Ishikawa (cell line): ENCODE measurements around the gene ATG5.

Experiments
- CEBPB ChIP-seq: IDR thresholded peaks from 2 replicates; pipeline ENCODE4 v1.6.1; 2012
- CREB1 ChIP-seq: IDR thresholded peaks from 2 replicates; pipeline ENCODE4 v1.6.1; 2012; ENCODE audit warnings: low read depth
- EGR1 ChIP-seq: IDR thresholded peaks from 2 replicates; pipeline ENCODE4 v1.6.1; 2012
- EP300 ChIP-seq: IDR thresholded peaks from 2 replicates; pipeline ENCODE4 v1.6.1; 2012; ENCODE audit warnings: borderline replicate concordance
- FOXM1 ChIP-seq: IDR thresholded peaks from 2 replicates; pipeline ENCODE4 v1.6.1; 2012; ENCODE audit warnings: low read depth, borderline replicate concordance
- NFIC ChIP-seq: IDR thresholded peaks from 2 replicates; pipeline ENCODE4 v1.6.1; 2012
- RAD21 ChIP-seq: IDR thresholded peaks from 2 replicates; pipeline ENCODE4 v1.6.1; 2012; ENCODE audit warnings: low read depth
- TAF1 ChIP-seq: IDR thresholded peaks from 2 replicates; pipeline ENCODE4 v1.6.1; 2012; ENCODE audit warnings: low read depth, mild to moderate bottlenecking
- TCF12 ChIP-seq: IDR thresholded peaks from 2 replicates; pipeline ENCODE4 v1.6.1; 2012; ENCODE audit warnings: low read depth
- TEAD4 ChIP-seq: IDR thresholded peaks from 2 replicates; pipeline ENCODE4 v1.6.1; 2012
- YY1 ChIP-seq: IDR thresholded peaks from 2 replicates; pipeline ENCODE4 v1.6.1; 2012; ENCODE audit warnings: low read depth
- ZBTB7A ChIP-seq: IDR thresholded peaks from 2 replicates; pipeline ENCODE4 v1.6.1; 2012; ENCODE audit warnings: low read depth
- TF ChIP-seq, protein P1 (sequence below): IDR thresholded peaks from 2 replicates; pipeline ENCODE4 v1.6.1; 2012; ENCODE audit warnings: low read depth, mild to moderate bottlenecking
- TF ChIP-seq, protein P2 (sequence below): IDR thresholded peaks from 2 replicates; pipeline ENCODE4 v1.6.1; 2012
- TF ChIP-seq, protein P3 (sequence below): IDR thresholded peaks from 2 replicates; pipeline ENCODE4 v1.6.1; 2012

The ATG5 gene

DNA sequence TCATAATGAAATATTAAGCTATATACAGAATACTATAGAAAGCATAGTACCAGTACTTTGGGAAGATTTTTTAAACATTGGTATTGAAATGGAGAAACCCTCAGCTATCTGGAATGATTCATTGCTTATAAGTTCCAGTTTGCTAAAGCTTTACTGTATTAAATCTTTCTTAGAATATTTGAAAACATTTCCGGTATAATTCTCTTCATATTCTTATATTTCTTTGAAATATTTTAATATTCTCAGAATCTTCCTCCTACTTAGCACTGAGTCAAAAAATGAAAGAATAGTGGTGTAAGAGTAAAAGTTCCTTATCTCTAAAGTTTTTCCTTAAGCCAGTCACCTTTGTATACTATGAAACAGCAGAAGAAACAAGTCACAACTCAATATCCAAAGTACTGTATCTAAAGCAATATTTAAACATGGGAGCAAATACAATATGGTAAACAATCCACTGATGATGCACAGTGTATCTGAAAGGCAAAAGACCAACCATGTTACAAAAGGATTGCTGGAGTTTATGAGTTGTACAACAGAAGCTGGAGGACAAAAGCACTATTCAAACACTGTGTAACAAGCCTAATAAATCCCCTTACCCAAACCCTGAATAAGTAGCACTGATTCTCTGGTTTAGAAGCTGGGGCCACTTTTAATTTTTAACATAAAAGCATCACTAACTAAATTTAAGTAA, 137.3 kb downstream of the ATG5 start:
- TF ChIP-seq YY1 = no peak
- no peak for TF ChIP-seq TEAD4
- TF ChIP-seq, protein P1, sequence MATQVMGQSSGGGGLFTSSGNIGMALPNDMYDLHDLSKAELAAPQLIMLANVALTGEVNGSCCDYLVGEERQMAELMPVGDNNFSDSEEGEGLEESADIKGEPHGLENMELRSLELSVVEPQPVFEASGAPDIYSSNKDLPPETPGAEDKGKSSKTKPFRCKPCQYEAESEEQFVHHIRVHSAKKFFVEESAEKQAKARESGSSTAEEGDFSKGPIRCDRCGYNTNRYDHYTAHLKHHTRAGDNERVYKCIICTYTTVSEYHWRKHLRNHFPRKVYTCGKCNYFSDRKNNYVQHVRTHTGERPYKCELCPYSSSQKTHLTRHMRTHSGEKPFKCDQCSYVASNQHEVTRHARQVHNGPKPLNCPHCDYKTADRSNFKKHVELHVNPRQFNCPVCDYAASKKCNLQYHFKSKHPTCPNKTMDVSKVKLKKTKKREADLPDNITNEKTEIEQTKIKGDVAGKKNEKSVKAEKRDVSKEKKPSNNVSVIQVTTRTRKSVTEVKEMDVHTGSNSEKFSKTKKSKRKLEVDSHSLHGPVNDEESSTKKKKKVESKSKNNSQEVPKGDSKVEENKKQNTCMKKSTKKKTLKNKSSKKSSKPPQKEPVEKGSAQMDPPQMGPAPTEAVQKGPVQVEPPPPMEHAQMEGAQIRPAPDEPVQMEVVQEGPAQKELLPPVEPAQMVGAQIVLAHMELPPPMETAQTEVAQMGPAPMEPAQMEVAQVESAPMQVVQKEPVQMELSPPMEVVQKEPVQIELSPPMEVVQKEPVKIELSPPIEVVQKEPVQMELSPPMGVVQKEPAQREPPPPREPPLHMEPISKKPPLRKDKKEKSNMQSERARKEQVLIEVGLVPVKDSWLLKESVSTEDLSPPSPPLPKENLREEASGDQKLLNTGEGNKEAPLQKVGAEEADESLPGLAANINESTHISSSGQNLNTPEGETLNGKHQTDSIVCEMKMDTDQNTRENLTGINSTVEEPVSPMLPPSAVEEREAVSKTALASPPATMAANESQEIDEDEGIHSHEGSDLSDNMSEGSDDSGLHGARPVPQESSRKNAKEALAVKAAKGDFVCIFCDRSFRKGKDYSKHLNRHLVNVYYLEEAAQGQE = no peak
- no peak for TF ChIP-seq CREB1
- TF ChIP-seq TCF12 = no peak
- TF ChIP-seq RAD21 = no peak
- TF ChIP-seq CEBPB = no peak
- no peak for TF ChIP-seq EGR1
- TF ChIP-seq, protein P2, sequence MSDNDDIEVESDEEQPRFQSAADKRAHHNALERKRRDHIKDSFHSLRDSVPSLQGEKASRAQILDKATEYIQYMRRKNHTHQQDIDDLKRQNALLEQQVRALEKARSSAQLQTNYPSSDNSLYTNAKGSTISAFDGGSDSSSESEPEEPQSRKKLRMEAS = no peak
- no peak for TF ChIP-seq FOXM1
- TF ChIP-seq, protein P3, sequence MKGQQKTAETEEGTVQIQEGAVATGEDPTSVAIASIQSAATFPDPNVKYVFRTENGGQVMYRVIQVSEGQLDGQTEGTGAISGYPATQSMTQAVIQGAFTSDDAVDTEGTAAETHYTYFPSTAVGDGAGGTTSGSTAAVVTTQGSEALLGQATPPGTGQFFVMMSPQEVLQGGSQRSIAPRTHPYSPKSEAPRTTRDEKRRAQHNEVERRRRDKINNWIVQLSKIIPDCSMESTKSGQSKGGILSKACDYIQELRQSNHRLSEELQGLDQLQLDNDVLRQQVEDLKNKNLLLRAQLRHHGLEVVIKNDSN = no peak
- no peak for TF ChIP-seq NFIC
- TF ChIP-seq TAF1 = no peak
- no peak for TF ChIP-seq ZBTB7A
- TF ChIP-seq EP300 = no peak

DNA sequence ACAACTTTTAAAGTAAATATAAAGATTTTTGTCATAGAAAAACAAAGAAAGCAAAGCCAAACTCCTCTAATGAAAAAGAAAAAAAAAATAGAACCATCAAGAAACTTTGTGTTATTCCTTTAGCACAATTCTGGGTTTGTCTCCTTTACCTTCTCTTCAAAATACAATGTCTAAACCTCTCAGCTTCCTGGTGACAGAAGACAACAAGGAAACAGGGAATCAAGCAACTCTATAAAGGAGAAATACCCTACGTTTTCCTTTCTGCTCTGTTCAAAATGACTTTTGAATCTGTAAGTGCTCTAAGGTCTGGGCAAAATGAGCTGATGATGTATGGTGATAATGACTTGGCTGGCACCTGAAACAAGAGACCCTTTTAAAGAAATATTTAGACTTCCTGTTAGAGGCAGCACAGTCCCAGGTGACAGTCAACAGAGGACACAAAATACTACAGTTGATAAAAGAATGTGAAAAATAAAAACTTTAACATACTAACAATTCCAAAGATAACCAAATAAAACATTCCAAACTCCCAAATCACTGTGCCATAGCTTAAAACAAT, 138.1 kb downstream of the ATG5 start:
- TF ChIP-seq NFIC = no peak
- TF ChIP-seq CEBPB = no peak
- no peak for TF ChIP-seq EGR1
- TF ChIP-seq ZBTB7A = no peak
- no peak for TF ChIP-seq RAD21
- no peak for TF ChIP-seq TEAD4
- no peak for TF ChIP-seq CREB1
- no peak for TF ChIP-seq TCF12
- TF ChIP-seq YY1 = no peak

DNA sequence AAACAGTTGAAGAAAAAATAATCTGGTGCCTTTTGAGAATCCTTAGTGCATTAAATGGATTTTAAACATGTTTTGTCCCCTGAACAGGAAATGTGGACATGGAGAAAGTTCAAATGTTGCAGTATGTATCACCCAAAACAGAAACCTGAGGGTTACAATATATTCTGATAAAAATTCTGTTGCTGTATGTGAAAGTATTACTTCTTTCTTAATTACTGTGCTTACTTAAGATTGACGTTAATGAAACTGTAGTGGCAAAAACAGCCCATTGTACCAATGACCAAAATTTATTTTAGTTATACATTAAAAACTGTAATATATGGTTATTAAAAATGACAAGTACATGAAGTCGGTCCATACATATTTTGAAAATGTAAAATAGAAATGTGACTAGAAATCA, 138.8 kb downstream of the ATG5 start:
- no peak for TF ChIP-seq EP300
- no peak for TF ChIP-seq RAD21
- TF ChIP-seq, protein P3 = no peak
- TF ChIP-seq, protein P1 = no peak
- no peak for TF ChIP-seq FOXM1
- no peak for TF ChIP-seq TEAD4

DNA sequence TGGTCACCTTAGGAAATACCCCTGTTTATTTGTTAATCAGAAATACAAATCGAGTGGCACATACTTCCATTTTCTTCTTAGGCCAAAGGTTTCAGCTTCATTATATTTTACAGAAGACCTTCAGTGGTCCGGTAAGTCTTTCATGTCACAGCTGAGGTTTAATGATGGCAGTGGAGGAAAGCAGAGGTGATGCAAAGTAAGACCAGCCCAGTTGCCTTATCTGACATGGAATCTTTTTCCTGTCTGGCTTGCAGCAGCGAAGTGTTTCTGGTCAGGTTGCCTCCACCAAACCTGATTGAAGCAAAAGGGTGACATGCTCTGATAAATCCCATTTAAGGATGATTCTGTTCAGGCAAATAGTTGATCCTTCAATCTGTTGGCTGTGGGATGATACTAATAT, 139.4 kb downstream of the ATG5 start:
- no peak for TF ChIP-seq CEBPB
- no peak for TF ChIP-seq YY1
- TF ChIP-seq TEAD4 = no peak
- TF ChIP-seq CREB1 = no peak
- no peak for TF ChIP-seq TCF12
- TF ChIP-seq ZBTB7A = no peak
- TF ChIP-seq EP300 = no peak
- no peak for TF ChIP-seq FOXM1

DNA sequence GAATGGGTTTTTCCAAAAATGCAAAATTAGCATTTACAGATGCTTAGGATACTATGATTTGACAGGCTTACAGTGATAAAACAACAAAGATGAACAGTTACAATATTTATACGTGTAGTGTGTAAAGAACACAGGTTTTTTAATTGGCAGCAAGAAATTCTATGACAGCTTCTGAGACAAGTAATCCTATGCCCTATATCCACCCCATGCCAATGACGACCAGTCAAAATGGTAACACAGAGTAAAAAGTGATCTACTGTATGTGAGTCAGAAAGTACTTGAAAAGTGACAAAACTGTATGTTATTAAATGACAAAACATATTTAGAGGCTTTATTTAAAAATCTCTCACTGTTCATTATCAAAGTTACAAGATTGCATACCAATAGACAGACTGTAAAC, 139.9 kb downstream of the ATG5 start:
- TF ChIP-seq, protein P2 = no peak
- TF ChIP-seq CREB1 = no peak
- TF ChIP-seq CEBPB = no peak
- TF ChIP-seq ZBTB7A = no peak
- TF ChIP-seq EGR1 = no peak
- TF ChIP-seq, protein P1 = no peak
- TF ChIP-seq, protein P3 = no peak
